SH-SY5Y (cell line): ENCODE measurements around the gene MATN1.

Source experiments
- GATA2 ChIP-seq: IDR thresholded peaks from 2 replicates; pipeline ENCODE4 v1.6.1; 2011; ENCODE audit warnings: mild to moderate bottlenecking, low read depth, low read length
- GATA3 ChIP-seq: IDR thresholded peaks from 2 replicates; pipeline ENCODE4 v1.6.1; 2011; ENCODE audit warnings: low read depth, mild to moderate bottlenecking, low read length, moderate library complexity

GRCh38 chr1:30680879-30681278, 42.5 kb downstream of the MATN1 start:
- TF ChIP-seq GATA2, result no peak
- TF ChIP-seq GATA3, result no peak
